Testis (tissue), 3 donors: ENCODE results near the gene C1orf52. TPM values are rescaled to one million over a fixed set of nuclear protein-coding genes. Genes with fewer than 3 reads are reported as not detected.

Experiments used
- DNase-seq: peaks from one replicate; pipeline ENCODE4 v3.0.0-alpha.2; 2019
- H3K27ac ChIP-seq, 2 donors: fragments of 200-600 bp; sonication (generic); one replicate each; pipeline ENCODE4 v1.5.1; 2019
- H3K27me3 ChIP-seq: fragments of 200-600 bp; sonication (generic); one replicate; pipeline ENCODE4 v1.5.1; 2019
- H3K36me3 ChIP-seq: fragments of 200-600 bp; sonication (generic); one replicate; pipeline ENCODE4 v1.5.1; 2017; ENCODE audit warnings: low read depth; ENCODE audit errors: missing control alignments
- H3K4me1 ChIP-seq: fragments of 200-600 bp; sonication (generic); one replicate; pipeline ENCODE4 v1.5.1; 2019
- H3K4me3 ChIP-seq, 2 donors: fragments of 200-600 bp; sonication (generic); one replicate each; pipeline ENCODE4 v1.5.1; 2017 to 2019
- H3K9me3 ChIP-seq: fragments of 200-600 bp; sonication (generic); one replicate; pipeline ENCODE4 v1.5.1; 2017
- CTCF ChIP-seq, 3 experiments: fragments of 450-650 bp in 2 of 3; fragments of 200-600 bp in 1 of 3; sonication (generic) in 1 of 3; IDR thresholded peaks; one replicate each; pipeline ENCODE4 v1.5.1; 2016 to 2019; ENCODE audit warnings: antibody characterized with exemption in 3 of 3, mild to moderate bottlenecking in 2 of 3, moderate library complexity in 1 of 3
- POLR2A ChIP-seq: fragments of 450-650 bp; IDR thresholded peaks from one replicate; pipeline ENCODE4 v1.6.1; 2017; ENCODE audit warnings: antibody characterized with exemption, mild to moderate bottlenecking, moderate library complexity
- WGBS, 2 donors: methylation state at CpG; one replicate each; pipeline ENCODE4 v1.1.5; 2018; 5-methylcytosine and 5-hydroxymethylcytosine counted together
- intact Hi-C: fragments of 100-400 bp; cut with DNase I; formaldehyde crosslinking; loops from one replicate; pipeline ENCODE4 v1.15.1; 2023; ENCODE audit warnings: low total_unique reads
- polyA plus RNA-seq: library from polyadenylated mRNA; stranded (reverse); fragments of 350-450 nt; fragmentation: Illumina TruSeq; extraction: RNeasy Lipid Tissue Mini Kit (QIAGEN cat#74804); gene quantifications from one replicate; pipeline ENCODE4 v1.2.3, GENCODE V29; 2014; ENCODE audit warnings: low read depth, low replicate concordance; ENCODE audit not compliant: insufficient read depth
- total RNA-seq, 2 donors: library from RNA; depleted of rRNA; stranded (reverse); fragments of >200 nt; gene quantifications; one replicate each; pipeline ENCODE4 v1.2.3, GENCODE V29; 2016

C1orf52 gene
- total and polyA plus RNA-seq, 3 donors from 2014 or later: 34.0 to 40.3 (median 37.9) TPM

GRCh38 chr1:85303440-85304162, 44.1 kb upstream of the C1orf52 start:
- TF ChIP-seq POLR2A (no peak), CTCF (IDR thresholded peaks at IDR 0.05) (no peak)
- no peak for DNase-seq
- no peaks in the 10 kb centered on the region for H3K36me3 ChIP-seq
- intact Hi-C loops: no loop called here
- no peak overlapping the region for H3K4me3 ChIP-seq
- H3K9me3 ChIP-seq: no peaks in the 10 kb centered on the region
- no peaks in the 10 kb centered on the region for H3K27me3 ChIP-seq
- H3K4me1 ChIP-seq: no peaks in the 10 kb centered on the region
- H3K27ac ChIP-seq: no peak overlapping the region
- 91 to 94% methylated on average over 4 of the region's 4 CpGs for WGBS, 2 donors

GRCh38 chr1:85300140-85300539, 40.7 kb upstream of the C1orf52 start:
- no peak overlapping the region for H3K4me3 ChIP-seq
- no peaks in the 10 kb centered on the region for H3K36me3 ChIP-seq
- no peaks in the 10 kb centered on the region for H3K4me1 ChIP-seq
- 62 to 79% methylated on average over 3 of the region's 3 CpGs for WGBS, 2 donors
- TF ChIP-seq CTCF (IDR thresholded peaks at IDR 0.05) (no peak), POLR2A (no peak)
- no peak overlapping the region for H3K27ac ChIP-seq
- no peak for DNase-seq
- intact Hi-C loops: no loop called here
- H3K27me3 ChIP-seq: no peaks in the 10 kb centered on the region
- H3K9me3 ChIP-seq: no peaks in the 10 kb centered on the region

- no peaks in the 10 kb centered on the region for H3K9me3 ChIP-seq
- no peaks in the 10 kb centered on the region for H3K4me1 ChIP-seq
- no peak for DNase-seq
- 59 to 70% methylated on average over 11 of the region's 11 CpGs for WGBS, 2 donors
- intact Hi-C loops: no loop called here
- H3K4me3 ChIP-seq: no peak overlapping the region
- H3K36me3 ChIP-seq: no peaks in the 10 kb centered on the region
- TF ChIP-seq CTCF (IDR thresholded peaks at IDR 0.05) (no peak), POLR2A (no peak)
- H3K27me3 ChIP-seq: no peaks in the 10 kb centered on the region
- H3K27ac ChIP-seq: no peak overlapping the region
These were observed 38.6 kb upstream of the C1orf52 start for GRCh38 chr1:85297855-85298629.

- Histone ChIP-seq H3K27ac (peak overlapping the region in 1 of 2 donors; percentile 27), H3K9me3 (no peaks in the 10 kb centered on the region), H3K27me3 (no peaks in the 10 kb centered on the region), H3K4me1 (no peaks in the 10 kb centered on the region), H3K36me3 (no peaks in the 10 kb centered on the region), H3K4me3 (no peak overlapping the region)
- TF ChIP-seq CTCF (IDR thresholded peaks at IDR 0.05): no peak
- no peak for TF ChIP-seq POLR2A
- DNase-seq: no peak
- intact Hi-C loops: no loop called here
- 36 to 45% methylated on average over 1 of the region's 1 CpG for WGBS, 2 donors
These were observed 38.0 kb upstream of the C1orf52 start for GRCh38 chr1:85297538-85297854.
